ENCODE results near the gene PRTN3. TPM values are rescaled to one million over a fixed set of nuclear protein-coding genes. Genes with fewer than 3 reads are reported as not detected.

The PRTN3 gene, protein sequence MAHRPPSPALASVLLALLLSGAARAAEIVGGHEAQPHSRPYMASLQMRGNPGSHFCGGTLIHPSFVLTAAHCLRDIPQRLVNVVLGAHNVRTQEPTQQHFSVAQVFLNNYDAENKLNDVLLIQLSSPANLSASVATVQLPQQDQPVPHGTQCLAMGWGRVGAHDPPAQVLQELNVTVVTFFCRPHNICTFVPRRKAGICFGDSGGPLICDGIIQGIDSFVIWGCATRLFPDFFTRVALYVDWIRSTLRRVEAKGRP
- 0.27 to 0.56 TPM (median 0.34 TPM) in 5 replicates for total RNA-seq (2022; extraction: Qiagen RNA extraction)

DNA sequence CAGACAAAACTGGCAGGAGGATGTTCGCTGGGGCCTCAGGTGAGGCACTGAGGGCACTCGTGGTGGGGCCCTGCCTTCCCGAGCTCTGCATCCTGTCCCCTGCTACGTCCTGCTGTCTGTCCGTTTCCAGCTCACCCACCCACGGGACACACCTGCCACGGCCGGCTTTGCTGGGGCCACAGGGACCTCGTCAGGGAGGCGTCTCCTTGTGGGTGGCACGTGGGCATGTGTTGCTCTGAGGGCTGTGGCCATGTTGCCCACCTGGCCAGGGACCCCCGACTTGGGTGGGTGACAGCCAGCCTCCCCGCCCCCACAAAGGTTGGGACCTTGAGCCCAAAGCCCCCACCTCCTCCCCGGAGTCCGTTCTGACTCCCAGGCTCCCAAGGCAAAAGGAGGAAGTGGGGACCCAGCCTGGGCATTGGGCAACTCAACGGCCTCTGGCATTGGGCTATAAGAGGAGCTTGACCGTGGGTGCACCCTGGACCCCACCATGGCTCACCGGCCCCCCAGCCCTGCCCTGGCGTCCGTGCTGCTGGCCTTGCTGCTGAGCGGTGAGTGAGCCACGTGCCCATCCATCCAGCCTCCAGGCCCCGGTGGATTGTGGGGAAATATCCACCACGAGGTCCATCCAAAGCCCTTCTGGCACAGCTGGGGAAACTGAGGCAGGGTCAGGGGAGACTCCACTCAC is at the start of gene PRTN3:
TSS of gene PRTN3 (plus strand) at position 481 of the 688 bp plus-strand sequence. CDS start at position 491, 10 bp downstream.

DNA sequence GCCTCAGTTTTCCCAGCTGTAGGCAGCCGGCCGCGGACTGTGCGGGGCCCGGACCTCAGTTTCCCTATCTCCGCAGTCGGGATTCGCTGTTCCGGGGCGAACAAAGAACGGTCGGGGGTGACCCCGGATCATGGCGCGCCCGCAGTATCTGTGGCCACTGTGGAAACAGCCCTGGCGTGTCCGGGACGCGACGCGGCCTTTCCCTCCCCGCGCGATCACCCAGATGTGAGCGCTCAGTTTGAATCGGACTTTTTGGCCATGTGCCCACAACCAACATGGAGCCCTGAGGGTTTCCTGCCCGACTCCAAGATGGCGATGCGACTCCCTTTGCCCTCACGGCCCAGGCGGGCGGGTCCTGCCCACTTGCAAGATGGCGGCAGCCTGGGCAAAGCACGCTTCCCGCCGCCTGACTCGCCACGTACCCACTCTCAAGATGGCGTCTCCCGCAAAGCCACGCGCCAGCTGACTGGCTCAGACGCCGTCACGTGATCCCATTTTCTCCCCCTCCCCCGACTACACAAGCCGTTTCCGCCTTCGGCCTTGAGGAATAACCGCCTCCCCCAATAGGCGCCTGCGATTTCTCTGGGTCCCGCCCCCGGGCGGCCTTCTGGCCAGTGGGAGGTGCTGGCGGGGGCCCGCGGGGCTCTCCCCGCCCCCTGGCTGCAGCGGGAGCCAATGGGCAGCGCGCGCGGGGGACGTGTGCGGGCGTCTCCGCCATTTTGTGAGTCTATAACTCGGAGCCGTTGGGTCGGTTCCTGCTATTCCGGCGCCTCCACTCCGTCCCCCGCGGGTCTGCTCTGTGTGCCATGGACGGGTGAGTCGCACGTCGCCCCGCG is 43.9 kb upstream of the PRTN3 start, which contains the start of gene PTBP1:
TSS of gene PTBP1 (plus strand) at position 761 of the 836 bp plus-strand sequence. CDS start at position 807, 46 bp downstream.

DNA sequence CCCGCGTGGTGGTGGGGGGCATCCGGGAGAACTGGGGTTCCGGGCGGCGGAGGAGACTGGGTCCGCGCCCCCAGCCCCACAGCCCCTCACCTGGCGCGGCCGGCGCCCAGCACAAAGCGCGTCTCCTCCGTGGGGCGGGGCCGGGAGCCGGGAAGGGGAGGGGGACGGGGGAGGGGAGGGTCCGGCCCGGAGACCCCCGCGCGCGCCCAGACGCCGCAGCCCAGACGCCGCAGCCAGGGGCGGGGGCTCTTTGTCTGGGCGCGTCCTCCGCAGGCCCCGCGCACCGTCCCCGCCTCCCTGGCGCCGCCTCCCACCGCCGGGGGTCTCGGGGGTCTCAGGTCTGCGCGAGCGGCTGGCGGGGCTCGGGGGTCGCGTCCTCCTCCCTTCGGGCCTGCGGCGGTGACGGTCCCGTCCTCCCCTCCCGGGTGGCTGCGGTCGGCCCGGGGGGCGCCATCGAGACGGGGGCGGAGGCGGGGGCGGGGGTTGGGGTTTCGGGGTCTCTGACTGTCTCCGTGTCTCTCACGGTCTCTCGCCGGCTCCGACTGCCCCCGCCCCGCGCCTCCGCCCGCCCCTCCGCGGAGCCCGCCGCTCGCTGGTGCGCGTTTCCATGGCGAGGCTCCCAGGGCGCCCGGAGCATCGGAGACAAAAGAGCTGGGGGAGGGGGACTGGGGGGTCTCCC is 18.8 kb upstream of the PRTN3 start, which contains the start of gene PLPPR3:
TSS of gene PLPPR3 (minus strand) at position 131 of the 679 bp plus-strand sequence. CDS start 396 bp downstream, outside the sequence.

DNA sequence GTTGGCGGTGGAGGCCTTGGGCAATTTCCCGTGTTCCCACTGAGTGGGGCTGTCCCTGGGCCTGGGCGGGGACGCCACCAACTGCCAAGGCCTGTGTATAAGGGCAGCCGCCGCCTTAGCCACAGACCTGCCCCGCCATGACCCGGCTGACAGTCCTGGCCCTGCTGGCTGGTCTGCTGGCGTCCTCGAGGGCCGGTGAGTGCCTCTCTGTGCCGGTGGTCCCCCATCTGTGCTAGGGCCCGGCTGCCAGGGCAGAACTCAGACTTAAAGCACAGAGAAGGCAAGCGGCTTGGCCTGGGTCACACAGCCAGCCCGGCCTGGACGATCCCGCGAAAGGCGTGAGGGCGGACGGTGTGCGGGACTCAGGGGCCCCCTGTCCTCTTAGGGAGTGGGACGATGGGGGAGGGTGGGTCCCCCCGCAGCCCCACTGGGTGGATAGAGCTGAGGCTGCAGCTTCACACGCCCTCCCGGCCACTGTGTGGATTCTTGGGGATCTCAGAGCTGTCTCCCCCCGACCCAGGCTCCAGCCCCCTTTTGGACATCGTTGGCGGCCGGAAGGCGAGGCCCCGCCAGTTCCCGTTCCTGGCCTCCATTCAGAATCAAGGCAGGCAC is 13.0 kb upstream of the PRTN3 start, which contains the start of gene AZU1:
TSS of gene AZU1 (plus strand) at position 128 of the 612 bp plus-strand sequence. CDS start at position 138, 10 bp downstream.

DNA sequence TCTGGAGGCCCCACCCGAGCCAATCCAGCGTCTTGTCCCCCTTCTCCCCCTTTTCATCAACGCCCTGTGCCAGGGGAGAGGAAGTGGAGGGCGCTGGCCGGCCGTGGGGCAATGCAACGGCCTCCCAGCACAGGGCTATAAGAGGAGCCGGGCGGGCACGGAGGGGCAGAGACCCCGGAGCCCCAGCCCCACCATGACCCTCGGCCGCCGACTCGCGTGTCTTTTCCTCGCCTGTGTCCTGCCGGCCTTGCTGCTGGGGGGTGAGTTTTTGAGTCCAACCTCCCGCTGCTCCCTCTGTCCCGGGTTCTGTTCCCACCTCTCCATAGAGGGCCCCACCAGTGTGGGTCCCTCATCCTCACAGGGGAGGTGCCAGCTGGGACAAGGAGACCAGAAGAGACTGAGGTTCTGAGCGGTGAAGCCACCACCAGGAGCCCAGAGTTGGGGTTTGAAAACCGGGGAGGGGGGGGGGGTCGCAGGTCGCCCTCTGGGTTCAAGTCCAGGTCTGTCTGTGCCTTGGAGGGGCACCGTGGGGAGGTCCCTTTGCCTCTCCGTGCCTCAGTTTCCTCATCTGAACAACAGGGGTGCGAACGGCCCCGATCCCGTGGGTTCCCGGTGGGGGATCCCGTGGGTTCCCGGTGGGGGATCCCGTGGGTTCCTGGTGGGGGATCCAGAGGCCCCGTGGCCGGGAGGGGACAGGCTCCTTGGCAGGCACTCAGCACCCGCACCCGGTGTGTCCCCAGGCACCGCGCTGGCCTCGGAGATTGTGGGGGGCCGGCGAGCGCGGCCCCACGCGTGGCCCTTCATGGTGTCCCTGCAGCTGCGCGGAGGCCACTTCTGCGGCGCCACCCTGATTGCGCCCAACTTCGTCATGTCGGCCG is 11.6 kb downstream of the PRTN3 start, which contains the start of gene ELANE:
TSS of gene ELANE (plus strand) at position 168 of the 878 bp plus-strand sequence. CDS start at position 194, 26 bp downstream.

DNA sequence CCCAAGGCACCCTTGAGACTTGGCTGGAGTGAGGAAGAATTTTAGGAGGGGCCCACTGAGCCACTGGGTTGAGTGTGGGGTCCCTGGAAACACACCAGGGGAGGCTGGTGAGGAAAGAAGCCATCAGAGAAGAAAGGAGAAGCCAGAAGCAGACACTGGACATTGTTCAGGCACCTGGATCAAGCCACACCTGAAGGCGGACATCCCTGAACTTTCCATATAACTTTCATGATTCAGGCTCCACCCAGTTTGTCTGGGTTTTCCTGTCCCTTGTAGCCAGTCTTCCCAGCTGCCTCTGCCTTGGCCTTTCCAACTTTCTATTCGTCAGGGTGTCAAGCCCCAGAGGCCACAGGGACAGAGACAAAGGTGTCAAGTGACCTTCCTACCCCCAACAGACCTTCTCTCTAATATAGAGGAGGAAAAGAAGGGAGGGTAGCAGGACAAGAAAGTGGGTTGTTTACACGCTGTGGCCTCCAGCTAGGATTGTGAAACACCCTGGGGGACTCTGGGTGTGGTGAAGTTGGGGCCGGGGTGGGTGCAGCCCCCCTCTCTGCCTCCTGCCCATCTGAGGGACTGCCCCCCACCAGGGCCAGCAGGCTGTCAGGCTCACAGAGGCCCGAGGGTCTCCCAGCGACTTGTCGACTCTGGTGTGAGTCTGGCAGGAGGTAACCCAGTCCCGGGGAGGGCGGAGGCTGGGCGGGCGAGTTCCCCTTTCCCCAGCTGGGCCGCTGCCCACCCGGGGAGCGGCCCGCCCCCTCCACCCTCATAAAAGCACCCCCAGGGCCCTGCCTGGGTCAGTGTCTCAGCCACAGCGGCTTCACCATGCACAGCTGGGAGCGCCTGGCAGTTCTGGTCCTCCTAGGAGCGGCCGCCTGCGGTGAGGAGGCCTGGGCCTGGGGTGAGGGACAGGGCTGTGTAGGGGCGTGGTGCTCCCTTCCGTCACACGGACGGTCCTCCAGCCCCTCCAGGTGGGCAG is 18.4 kb downstream of the PRTN3 start, which contains the start of gene CFD:
TSS of gene CFD (plus strand) at position 797 of the 976 bp plus-strand sequence. CDS start at position 823, 26 bp downstream.

DNA sequence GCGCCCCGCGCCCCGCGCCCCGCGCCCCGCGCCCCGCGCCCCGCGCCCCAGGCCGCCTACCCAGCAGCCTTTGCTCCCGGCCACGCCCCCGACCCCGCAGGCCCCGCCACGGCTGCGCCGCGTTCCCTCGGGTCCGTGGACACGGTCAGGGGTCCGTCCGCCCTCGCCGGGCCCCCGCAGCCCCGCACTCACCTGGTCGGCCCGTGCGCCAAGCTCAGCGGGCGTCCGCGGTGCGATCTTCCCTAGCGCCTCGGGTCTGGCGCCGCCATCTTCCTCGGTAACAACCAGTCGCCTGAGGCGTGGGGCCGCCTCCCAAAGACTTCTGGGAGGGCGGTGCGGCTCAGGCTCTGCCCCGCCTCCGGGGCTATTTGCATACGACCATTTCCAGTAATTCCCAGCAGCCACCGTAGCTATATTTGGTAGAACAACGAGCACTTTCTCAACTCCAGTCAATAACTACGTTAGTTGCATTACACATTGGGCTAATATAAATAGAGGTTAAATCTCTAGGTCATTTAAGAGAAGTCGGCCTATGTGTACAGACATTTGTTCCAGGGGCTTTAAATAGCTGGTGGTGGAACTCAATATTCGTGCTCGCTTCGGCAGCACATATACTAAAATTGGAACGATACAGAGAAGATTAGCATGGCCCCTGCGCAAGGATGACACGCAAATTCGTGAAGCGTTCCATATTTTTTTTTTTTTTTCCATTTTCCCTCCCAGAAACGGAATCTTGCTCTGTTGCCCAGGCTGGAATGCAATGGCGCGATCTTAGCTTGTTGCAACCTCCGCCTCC is 52.3 kb downstream of the PRTN3 start, which contains the start of the genes MED16 and RNU6-9:
TSS of gene MED16 (minus strand) at position 294 of the 796 bp plus-strand sequence. CDS start 2,056 bp downstream, outside the sequence.
TSS of gene RNU6-9 (plus strand) at position 591 of the 796 bp plus-strand sequence.

Other genes starting within 250 kb of the PRTN3 start
- 68.3 to 100 TPM (median 97.9 TPM) in 5 replicates for gene POLRMT, start 207.5 kb upstream of the PRTN3 start, total RNA-seq (2022; extraction: Qiagen RNA extraction)
- gene FGF22, start 201.1 kb upstream of the PRTN3 start, total RNA-seq (2022; extraction: Qiagen RNA extraction): 0.22 to 1.2 TPM (median 0.76 TPM) in 5 replicates
- gene RNF126, start 177.8 kb upstream of the PRTN3 start, total RNA-seq (2022; extraction: Qiagen RNA extraction): 45.1 to 75.9 TPM (median 71.8 TPM) in 5 replicates
- gene FSTL3, start 164.6 kb upstream of the PRTN3 start, total RNA-seq (2022; extraction: Qiagen RNA extraction): 153 to 212 TPM (median 193 TPM) in 5 replicates
- 0.13 TPM in 1 of 5 replicates, not detected in the others for gene PRSS57, start 145.5 kb upstream of the PRTN3 start, total RNA-seq (2022; extraction: Qiagen RNA extraction)
- 11.5 to 17.8 TPM (median 15.2 TPM) in 5 replicates for gene PALM, start 132.1 kb upstream of the PRTN3 start, total RNA-seq (2022; extraction: Qiagen RNA extraction)
- 76.4 to 104 TPM (median 97.4 TPM) in 5 replicates for gene MISP, start 89.9 kb upstream of the PRTN3 start, total RNA-seq (2022; extraction: Qiagen RNA extraction)
- 212 to 223 TPM (median 220 TPM) in 5 replicates for gene PTBP1, start 43.5 kb upstream of the PRTN3 start, total RNA-seq (2022; extraction: Qiagen RNA extraction)
- 3.6 to 5.1 TPM (median 4.5 TPM) in 5 replicates for gene PLPPR3, start 19.0 kb upstream of the PRTN3 start, total RNA-seq (2022; extraction: Qiagen RNA extraction)
- gene AZU1, start 13.2 kb upstream of the PRTN3 start, total RNA-seq (2022; extraction: Qiagen RNA extraction): 0.21 to 0.54 TPM (median 0.25 TPM) in 5 replicates
- 0.12 TPM in 1 of 5 replicates, not detected in the others for gene ELANE, start 11.3 kb downstream of the PRTN3 start, total RNA-seq (2022; extraction: Qiagen RNA extraction)
- 8.5 to 24.7 TPM (median 24.1 TPM) in 5 replicates for gene CFD, start 18.7 kb downstream of the PRTN3 start, total RNA-seq (2022; extraction: Qiagen RNA extraction)
- gene MED16, start 52.2 kb downstream of the PRTN3 start, total RNA-seq (2022; extraction: Qiagen RNA extraction): 11.3 to 22.3 TPM (median 21.5 TPM) in 5 replicates
- gene RNU6-9, start 52.5 kb downstream of the PRTN3 start, total RNA-seq (2022; extraction: Qiagen RNA extraction): not detected in 5 replicates
- gene R3HDM4, start 72.2 kb downstream of the PRTN3 start, total RNA-seq (2022; extraction: Qiagen RNA extraction): 25.4 to 43.0 TPM (median 40.9 TPM) in 5 replicates
- gene KISS1R, start 76.3 kb downstream of the PRTN3 start, total RNA-seq (2022; extraction: Qiagen RNA extraction): 0.14 to 0.82 TPM (median 0.52 TPM) in 5 replicates
- gene ARID3A, start 85.0 kb downstream of the PRTN3 start, total RNA-seq (2022; extraction: Qiagen RNA extraction): 5.1 to 6.6 TPM (median 6.1 TPM) in 5 replicates
- gene WDR18, start 143.3 kb downstream of the PRTN3 start, total RNA-seq (2022; extraction: Qiagen RNA extraction): 41.6 to 74.7 TPM (median 68.5 TPM) in 5 replicates
- 1.5 to 3.4 TPM (median 2.6 TPM) in 5 replicates for gene GRIN3B, start 159.4 kb downstream of the PRTN3 start, total RNA-seq (2022; extraction: Qiagen RNA extraction)
- gene TMEM259, start 180.1 kb downstream of the PRTN3 start, total RNA-seq (2022; extraction: Qiagen RNA extraction): 64.9 to 127 TPM (median 121 TPM) in 5 replicates
- gene RNU6-2, start 180.5 kb downstream of the PRTN3 start, total RNA-seq (2022; extraction: Qiagen RNA extraction): not detected in 5 replicates
- gene CNN2, start 185.6 kb downstream of the PRTN3 start, total RNA-seq (2022; extraction: Qiagen RNA extraction): 49.8 to 59.3 TPM (median 58.6 TPM) in 5 replicates
- gene ABCA7, start 199.1 kb downstream of the PRTN3 start, total RNA-seq (2022; extraction: Qiagen RNA extraction): 7.2 to 11.6 TPM (median 10.6 TPM) in 5 replicates
- gene ARHGAP45, start 226.2 kb downstream of the PRTN3 start, total RNA-seq (2022; extraction: Qiagen RNA extraction): 1.7 to 2.7 TPM (median 2.6 TPM) in 5 replicates